Fibroblast of skin of left quadriceps (primary cell): ENCODE results near the gene KLRF2.
A peak's percentile ranks its signal among the peaks of the same experiment; 100 is the strongest.

Source experiments
- DNase-seq, 2 experiments: peaks; one replicate each; pipeline ENCODE4 v3.0.0-alpha.2; 2013; ENCODE audit warnings: low read depth in 2 of 2

KLRF2 gene

DNA sequence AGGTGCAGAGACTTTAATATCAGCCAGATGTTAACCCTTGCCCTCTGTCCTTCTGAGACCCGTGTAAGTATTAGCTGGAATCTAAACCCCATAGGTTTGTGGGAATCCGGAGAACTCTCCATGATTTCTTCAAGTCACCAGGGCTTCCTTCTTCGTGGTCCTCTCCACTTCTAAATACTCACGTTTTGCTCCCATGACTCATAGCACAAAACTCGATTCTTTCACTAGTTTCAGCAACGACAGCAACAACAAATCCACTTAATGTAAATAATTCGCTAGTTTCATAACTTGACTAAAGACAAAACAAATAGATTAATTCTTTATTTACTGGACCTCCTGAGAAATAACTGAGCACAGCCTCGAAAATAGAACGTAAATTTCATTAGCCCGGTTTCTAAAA lies 55.3 kb downstream of the KLRF2 start:
- DNase-seq = peak in 1 of 2 experiments; percentile 5

DNA sequence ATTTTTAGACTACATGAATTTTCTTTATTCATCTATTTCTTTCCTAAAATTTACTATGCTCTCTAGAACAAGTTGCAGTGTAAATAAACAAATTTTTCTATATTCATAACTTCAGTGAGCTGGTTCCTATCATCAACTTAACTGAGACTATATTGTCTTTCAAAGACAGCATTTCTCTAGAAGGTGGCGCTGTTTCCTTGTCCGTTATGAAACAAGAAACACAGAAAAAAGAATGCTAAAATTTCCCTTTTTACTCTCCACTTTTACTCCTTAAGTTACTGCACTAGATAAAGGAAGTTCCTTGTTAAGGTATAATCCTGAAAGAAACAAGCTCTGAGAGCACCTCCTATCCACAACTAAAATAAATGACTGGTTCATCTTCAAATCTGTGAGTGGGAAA lies 59.1 kb downstream of the KLRF2 start:
- DNase-seq = no peak

- DNase-seq = no peak
These were observed 60.5 kb downstream of the KLRF2 start for GRCh38 chr12:9941838-9942237.

DNA sequence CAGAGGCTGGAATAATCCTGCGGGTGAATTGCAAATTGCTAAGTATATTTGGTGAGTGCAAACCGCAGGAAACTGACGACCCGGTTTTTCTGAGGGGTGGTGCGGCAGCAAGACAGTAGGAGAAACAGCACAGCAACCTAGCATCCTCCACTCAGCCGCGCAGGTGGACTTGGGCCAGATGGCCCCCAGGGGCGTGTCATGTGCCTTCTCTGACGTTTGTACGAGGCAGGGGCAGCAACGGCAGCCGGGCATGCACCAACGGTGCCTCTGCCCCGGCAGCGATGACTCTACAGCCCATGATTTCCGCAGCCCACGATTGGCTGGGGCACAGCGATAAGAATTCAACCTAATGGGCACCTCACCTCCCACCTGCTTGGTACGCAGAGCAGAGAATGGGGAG lies 62.0 kb downstream of the KLRF2 start:
- no peak for DNase-seq

DNA sequence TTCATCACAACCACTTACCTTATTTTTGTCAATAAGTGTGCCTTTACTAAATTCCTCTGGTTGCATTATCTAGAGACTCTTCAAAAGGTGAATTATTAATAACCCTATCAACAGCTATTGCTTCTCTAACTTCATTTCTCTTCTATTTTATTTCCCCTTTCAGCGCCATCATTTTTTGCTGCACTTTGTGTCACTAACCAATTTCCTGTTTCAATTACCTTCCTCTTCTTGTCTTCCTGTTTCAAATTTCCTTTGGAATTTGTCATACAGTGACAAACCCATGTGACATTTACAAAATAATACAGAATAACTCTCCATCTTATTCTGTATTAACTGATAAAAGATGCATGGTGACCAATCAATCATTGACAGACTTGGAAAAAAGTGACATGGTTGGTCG lies 63.1 kb downstream of the KLRF2 start:
- no peak for DNase-seq
